NCI-H345 (cell line): ENCODE data around the gene KCNJ15.
A peak's percentile ranks its signal among the peaks of the same experiment; 100 is the strongest.

ENCODE experiments used
- DNase-seq: peaks from one replicate; lab custom pipeline; 2025; lab: John Stamatoyannopoulos, UW

The KCNJ15 gene

DNA sequence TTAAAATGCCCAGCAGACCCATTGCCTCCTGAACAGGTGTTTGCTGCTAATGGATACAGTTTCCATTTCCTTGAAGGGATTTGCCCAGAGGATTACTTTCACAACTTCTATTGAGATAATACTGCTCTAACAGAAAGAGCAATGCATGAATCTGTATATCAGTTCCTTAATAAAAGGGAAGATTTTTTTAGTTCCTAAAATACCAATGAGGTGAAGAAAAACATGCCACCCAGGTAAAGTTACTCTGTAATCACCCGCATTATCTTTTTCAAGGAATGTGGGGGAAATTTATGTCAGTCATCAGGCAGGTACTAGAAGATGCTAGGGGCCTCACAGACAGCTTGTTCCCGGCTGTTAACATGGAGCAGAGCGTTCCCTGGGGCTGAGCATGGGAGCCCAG is 41.1 kb downstream of the KCNJ15 start:
- DNase-seq, result no peak

DNA sequence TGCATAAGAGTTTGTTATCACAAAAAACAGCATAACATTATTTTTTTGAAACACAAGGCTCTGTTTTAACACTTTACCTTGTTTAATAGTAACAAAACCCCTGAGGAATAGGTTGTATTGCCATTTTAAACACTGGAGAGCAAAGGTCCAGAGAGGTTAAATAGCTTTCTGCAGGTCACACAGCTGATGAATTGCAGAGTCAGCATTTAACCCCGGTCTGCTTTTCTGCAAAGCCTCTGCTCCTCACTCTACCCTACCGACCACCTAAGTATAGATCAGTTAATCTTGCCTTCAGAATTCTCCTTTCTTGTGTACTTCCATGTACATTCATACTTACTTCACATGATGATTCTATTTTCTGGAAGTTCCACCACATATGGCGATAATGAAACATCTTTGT is 42.0 kb downstream of the KCNJ15 start:
- DNase-seq, result no peak

DNA sequence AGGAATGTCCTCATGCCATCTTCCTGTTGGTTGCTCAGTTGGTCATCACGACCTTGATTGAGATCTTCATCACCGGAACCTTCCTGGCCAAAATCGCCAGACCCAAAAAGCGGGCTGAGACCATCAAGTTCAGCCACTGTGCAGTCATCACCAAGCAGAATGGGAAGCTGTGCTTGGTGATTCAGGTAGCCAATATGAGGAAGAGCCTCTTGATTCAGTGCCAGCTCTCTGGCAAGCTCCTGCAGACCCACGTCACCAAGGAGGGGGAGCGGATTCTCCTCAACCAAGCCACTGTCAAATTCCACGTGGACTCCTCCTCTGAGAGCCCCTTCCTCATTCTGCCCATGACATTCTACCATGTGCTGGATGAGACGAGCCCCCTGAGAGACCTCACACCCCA is 42.9 kb downstream of the KCNJ15 start:
- no peak for DNase-seq

DNA sequence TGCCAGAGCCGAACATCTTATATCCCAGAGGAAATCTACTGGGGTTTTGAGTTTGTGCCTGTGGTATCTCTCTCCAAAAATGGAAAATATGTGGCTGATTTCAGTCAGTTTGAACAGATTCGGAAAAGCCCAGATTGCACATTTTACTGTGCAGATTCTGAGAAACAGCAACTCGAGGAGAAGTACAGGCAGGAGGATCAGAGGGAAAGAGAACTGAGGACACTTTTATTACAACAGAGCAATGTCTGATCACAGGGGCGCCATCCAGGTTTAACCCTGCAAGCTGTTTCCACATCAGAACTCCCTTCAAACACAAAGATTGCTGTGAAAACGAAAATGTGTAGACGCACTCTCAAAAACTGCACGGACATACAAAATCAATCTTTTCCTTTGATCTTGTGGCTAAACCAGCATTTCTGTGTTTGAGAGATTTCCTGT is 43.4 kb downstream of the KCNJ15 start:
- no peak for DNase-seq

DNA sequence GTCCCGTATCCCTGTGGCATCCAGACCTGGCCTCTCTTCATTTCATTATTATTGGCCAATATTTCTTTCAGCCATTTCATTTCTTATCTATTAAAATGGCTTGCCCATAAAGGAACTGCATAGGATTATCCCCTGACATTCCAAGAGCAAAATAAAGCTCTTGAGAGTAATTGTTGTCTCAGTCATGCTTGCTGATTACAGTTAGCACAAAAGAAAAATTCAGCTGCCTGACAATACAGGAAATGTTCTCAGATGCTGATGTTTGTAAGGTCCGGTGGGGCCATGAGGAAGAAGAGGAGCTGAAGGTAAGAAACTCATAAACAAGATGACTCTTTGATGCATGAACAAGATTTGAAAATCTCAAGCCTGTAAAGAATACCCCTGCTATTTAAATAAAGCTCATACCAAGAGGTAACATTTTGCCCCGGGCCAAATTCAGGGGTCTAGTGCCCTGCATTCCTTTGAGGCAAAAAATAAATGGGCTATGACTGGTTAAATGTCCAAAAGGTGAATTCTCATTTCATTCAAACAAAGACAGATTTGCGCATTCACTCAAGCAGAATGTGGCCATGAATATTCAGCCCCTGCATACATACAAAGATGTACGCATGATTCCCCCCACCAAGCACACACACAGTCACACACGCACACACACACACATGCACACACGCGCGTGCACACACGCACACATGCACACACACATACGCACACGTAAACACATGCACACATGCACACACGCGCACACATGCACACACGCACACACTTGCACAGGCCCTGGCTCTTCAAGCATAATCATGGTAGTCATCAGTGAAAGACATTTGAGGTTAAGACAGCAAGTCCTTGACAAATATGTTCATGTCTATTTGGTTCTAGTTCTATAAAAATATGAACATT is 44.8 kb downstream of the KCNJ15 start:
- no peak for DNase-seq

DNA sequence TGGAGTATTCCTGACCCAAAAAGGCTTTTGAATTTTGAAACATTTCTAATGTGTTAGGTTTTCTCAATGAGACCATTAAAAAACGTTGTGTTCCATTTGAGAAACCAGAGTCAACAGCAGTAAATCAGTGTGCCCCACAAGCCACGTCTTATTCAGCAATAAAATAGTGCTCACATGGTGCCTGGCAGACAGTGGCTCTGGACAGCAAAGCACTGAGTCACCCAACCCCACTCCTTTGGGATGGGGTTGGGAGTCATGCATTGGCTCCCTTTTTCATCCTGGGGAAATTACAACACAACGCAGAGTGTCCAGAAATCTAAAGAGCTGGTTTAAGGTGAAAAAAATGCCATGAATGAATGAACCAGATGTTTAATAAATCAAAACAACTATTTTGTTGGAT is 46.5 kb downstream of the KCNJ15 start:
- no peak for DNase-seq

DNA sequence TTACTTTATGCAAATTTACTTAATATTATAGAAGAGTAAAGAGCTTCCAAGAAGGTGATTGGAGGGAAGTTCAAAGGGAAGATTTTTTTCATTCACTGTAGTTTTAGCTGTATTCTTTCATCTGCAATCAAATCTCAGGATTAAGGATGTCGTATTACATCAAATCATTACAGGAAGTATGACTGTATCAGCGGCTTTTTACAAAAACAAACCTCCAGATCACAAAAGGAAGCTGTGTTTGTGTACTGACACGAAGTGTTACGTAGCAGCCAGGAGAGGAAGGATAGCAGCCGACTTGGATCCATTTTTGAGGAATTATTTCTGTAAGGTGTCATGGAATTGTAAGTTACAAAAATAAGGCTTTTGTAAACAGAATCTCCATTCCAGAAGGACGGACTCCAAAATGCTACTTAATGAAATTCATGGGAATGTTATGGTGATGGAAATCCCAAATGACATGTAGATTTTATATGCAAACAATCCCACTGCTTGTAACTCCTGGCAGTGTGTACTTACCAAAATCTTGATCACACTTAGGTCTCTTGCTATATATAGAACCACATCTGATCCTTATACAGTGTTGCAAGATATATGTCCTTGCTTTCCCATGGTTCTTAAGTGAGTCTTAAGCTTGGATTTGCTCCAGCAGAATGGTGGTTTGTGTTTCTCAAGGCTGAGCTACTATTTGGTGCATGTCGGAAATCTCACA is 49.8 kb downstream of the KCNJ15 start:
- no peak for DNase-seq

DNA sequence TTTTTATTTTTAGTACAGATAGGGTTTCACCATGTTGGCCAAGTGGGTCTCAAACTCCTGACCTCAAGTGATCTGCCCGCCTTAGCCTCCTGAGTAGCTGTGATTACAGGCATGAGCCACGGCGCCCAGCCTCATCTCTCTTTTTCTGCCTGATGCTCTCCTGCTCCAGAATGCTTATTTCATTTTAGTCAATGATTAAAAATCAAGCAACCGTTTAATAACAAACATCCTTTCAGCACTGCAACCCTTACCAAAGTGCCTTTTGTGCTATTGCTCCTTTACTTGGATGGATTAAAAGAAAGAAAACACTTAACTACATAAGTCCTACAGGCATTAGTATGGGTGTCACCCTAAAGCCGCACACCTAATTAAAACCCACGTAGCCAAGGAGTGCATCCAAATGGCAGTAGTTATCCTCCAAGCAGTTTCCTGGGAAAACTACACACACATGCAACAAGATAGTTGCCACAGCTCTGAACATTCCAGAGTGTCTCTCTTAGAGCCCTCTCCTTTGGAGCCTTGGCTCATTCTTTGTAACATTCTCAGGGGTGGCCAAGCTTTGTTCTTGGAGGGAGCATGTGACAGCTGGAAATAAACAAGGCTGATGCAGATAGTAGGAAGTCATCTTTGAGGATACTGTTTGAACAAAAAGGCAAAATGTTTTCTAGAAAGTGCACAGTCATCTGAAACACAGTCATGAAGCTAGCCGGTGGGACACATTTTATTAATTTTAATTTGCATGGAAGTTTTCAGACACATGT is 51.2 kb downstream of the KCNJ15 start:
- DNase-seq, result no peak

DNA sequence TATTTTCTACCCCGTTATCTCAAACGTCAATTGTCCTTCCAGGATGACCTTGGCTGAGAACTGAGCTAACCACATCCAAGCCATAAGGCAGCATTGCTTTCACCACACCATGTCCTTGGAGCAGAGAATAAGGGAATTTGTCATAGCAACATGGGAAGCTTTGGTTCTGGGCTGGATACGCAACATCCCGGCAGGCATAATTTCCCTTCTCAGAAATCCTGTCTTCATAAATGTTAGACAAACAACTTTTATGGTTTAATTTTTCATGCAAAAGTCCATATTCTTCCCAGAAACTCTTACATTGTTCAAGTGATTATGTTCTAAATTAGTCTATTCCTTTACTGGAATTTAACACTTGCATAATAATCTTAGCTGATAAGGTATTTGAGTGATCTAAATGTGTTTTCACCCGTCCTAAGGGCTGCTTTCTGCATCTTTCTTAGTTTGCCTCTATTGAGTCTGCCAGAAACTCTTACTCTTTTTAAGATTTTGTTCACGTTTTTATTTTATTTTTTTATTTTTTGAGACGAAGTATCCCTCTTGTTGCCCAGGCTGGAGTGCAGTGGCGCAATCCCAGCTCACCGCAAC is 51.8 kb downstream of the KCNJ15 start:
- no peak for DNase-seq

DNA sequence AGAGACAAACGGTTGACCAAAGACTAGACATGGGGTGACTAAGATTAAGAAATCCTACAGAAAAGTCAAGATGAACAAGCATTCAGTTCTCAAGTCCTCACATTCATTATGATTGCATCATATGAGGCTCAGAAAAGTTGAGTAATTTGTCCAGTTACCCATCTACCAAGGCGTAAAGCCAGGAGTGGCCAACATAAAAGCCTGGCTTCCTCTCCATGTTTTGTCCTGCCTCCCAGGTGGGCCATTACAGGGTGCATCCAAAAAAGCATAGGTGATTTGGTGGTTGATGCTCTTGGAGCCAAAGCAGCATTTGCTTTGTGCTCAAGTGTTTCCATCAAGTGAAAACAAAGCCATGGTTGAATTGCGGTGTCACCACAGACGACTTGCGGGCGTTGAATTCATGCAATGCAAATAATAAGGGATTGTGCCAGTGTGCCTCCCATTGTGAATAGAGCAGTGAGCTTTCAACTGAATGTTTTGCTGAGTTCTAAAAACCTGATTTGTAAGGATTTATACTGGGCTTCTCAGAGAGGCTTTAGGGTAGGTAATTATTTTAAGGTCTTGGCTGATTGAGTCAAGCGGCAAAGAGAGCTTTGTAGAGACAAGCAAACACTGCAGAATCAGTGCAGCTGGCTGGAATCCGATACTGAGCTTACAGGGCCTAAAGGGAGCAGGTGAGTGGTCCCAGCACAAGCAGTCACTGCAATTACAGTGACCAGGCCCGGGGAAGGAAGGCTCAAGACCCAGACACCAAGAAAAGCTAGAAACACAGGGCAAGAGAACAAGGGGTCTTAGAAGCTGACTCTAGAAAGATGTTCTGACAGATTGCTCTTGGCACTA is 54.1 kb downstream of the KCNJ15 start:
- peak; percentile 70 for DNase-seq

DNA sequence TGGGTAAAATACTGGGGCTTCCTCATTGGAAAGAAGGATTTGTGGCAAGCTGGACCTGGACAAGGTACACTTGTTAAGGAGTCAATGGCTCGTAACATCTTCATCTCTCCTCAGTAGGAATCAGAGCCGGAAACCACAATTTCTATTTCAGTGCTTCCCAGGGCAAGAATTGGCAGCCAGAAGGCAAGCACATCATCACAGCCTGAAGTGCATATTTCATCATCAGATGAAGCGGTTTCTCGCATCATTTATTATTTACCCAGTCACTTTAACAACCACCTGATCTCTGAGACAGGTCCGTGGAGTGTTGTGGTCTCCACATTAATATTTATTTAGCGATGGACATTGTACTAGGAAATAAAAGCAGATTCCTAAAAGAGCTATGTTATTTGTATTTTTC is 55.0 kb downstream of the KCNJ15 start:
- DNase-seq, result no peak

DNA sequence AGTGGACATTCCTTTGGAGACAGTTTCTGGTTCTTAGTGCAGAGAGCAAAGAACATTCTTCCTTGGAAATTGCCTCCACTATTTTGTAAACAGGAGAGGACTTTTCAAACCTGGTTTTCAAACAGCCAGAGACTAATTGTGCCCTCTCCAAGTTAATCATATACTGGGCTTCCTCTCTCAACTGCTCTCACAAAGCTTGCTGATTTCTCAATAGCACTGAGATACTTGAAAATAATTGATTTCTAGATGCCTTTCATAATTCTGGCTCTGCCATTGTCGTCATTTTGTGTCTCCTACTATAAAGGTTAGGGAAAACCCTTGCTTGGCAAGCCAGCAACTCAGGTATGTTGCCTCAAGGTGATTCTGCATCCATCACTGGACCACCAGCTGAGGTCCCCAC is 56.0 kb downstream of the KCNJ15 start:
- no peak for DNase-seq

DNA sequence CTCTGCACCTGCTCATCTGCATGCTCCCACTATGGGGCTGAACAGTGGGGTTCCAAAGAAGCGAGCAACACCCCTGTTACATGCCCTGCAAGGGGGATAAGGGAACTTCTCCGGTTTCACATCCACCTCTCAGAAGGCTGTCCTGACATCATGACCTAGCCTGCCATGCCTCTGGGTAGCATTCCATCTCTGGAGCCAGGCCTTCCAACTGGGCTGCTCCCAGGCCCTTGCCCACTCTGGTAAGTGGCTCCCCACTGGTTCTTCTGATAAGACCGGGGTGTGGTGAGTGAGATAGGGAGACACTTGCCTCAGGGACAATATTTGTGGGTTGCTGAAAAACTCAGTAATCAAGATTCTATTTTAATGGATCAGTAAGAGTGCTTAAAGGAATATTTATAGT is 57.8 kb downstream of the KCNJ15 start:
- no peak for DNase-seq

DNA sequence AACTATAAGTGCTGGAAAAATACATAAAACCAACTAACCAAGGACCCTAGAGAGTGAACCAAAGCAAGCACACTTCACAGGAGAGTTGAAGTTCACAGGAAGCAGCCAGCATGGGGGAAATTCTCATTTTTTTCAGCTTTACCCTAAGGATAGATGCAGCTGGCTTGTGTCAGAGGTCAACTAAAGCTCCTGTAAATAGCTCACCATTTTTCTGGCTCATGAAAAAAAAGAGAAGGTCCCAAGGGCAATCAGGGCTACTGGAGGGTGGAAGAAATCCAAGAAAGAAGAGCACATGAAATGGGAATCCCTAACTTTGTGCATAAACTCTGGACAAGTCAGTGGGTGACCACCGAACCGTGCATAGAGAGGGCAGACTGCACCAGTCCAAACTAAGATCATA is 58.3 kb downstream of the KCNJ15 start:
- DNase-seq, result no peak

DNA sequence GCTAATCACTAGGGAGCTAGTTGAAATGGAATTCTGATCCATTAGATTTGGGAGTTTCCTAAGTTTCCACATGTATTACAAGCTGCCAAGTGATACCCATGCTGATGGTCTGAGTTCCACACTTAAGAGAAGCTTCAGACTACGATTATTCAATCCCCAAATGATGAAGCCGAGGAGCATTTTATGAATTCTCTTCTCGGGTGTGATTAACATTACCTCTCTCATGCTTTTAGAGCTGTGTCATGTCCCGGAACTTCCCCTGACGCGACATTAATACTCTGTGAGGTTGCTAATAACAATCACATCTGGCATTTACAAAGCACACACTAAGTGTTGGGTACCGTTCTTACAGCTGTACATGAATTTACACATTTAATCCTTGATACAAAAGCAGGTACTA is 63.0 kb downstream of the KCNJ15 start:
- DNase-seq, result no peak

DNA sequence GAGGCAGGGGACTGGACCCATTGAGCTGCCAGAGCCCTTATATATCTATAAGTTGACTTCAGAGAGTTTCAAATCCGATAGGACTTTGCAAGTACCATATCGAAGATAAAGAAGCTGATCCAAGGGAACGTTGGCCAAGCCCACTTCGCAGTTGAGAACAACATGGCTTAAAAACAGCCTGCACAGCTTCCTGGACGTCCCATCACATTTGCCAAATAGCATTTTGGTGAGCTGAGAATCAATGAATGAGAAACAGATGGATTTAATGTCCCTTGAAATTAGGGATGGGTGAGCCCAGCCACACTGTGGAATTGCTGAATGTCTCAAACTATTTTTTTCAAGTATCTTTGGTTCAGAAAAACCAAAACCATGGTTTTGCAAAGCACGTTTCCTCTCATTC is 64.8 kb downstream of the KCNJ15 start:
- no peak for DNase-seq

DNA sequence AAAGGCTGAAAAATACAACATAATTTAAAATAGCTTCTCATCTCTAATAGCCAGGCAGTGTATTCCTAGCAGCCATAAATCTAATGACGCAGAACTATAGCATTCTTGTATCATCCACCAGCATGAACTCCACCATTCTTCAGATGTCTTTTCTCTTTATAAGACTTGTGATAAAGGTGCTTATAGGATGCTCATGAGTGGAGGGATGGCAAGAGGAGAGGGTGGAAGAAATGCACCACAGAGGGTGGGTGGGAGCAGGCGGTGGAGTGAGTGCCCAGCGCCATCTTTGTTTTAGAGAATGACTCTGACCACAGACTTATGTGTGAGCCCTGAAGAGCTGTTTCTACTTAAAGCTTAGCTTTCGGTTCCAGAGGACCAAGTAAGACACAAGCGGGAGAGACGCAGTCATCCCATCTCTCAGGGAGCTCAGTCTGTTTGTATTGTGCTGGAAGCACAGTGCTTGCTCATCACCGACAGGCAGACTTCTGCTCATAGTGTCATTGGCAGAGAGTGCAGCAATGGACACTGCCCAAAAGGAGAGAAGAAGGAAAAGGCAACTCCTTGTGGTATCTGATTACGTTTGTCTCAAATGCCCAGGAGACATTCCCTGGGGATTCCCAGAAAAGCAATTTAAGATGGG is 65.6 kb downstream of the KCNJ15 start:
- no peak for DNase-seq

DNA sequence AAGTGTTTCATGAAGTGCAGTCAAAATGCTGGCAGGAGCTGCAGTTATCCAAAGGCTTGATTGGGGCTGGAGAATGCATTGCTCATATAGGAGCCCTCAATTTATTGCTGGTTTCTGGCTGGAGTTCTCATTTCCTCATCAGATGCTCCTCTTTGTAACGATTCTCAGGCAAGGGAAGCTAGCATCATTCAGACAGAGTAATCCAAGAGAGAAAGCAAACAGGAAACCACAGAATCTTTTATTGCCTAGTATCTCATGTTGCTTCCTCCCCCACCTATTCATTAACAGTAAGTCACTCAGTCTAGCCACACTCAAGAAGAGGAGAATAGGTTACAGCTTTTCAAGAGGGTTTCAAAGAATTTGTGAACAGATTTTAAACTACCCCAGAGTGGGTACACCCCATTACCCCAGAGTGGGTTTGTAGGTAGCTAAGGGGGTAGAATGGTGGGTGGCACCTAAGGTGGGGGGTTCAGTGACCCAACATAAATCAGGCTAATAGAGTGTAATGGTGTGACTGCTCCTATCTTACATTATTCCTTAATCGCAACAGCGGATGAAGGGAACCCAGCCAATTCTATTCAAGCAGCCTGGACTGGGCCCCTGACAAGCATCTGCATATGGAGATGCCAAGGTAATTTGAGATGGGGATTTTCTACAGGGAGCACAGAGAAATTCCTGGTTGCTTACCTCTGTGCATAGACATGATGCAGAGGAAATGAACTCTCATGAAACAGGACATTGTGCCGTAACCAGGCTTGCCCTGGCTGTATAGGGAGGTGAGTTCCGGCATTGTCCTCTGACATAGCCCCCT is 67.1 kb downstream of the KCNJ15 start:
- DNase-seq, result no peak

DNA sequence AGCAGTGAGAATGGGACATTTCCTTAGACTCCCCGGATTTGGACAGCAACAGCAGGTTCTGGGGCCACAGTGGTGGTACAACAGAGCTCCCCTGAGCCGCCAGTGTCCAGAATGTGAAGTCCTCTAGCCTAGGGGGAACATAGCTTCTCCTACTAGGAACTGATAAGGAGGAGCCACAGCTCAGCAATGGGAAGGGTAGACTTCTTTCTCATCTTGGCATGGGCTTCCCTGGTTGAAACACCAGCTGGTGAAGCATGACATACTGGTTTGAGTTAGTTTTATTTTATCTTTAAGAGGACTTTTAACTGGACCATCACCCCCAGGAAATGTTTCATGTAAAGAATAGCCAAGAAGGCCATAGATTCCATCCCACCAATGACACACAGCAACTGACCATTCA is 68.4 kb downstream of the KCNJ15 start:
- DNase-seq, result no peak
